Glutamatergic neuron (in vitro differentiated cells): Measurements from ENCODE around the gene RPS27L. TPM values are rescaled to one million over a fixed set of nuclear protein-coding genes. Genes with fewer than 3 reads are reported as not detected.
A peak's percentile ranks its signal among the peaks of the same experiment; 100 is the strongest.

Source experiments
- DNase-seq: peaks from one replicate; pipeline ENCODE4 v3.0.0; 2022
- H3K27ac Mint-ChIP-seq: one replicate; pipeline ENCODE4 v1.8.0; 2020; ENCODE audit warnings: mild to moderate bottlenecking, mixed read lengths, inconsistent platforms; ENCODE audit not compliant: unreplicated experiment
- H3K27me3 Mint-ChIP-seq: one replicate; pipeline ENCODE4 v1.8.0; 2020; ENCODE audit warnings: mild to moderate bottlenecking, moderate library complexity, mixed read lengths, inconsistent platforms; ENCODE audit not compliant: unreplicated experiment
- H3K36me3 Mint-ChIP-seq: one replicate; pipeline ENCODE4 v1.8.0; 2020; ENCODE audit warnings: mild to moderate bottlenecking, mixed read lengths, inconsistent platforms; ENCODE audit not compliant: unreplicated experiment
- H3K4me1 Mint-ChIP-seq: one replicate; pipeline ENCODE4 v1.8.0; 2020; ENCODE audit warnings: mild to moderate bottlenecking, low read depth, mixed read lengths, inconsistent platforms; ENCODE audit not compliant: unreplicated experiment
- H3K4me3 Mint-ChIP-seq: one replicate; pipeline ENCODE4 v1.8.0; 2020; ENCODE audit warnings: mild to moderate bottlenecking, mixed read lengths, inconsistent platforms; ENCODE audit not compliant: unreplicated experiment
- H3K9me3 Mint-ChIP-seq: one replicate; pipeline ENCODE4 v1.8.0; 2020; ENCODE audit warnings: mild to moderate bottlenecking, moderate library complexity, mixed read lengths, inconsistent platforms; ENCODE audit not compliant: unreplicated experiment
- total RNA-seq: library from RNA; stranded (reverse); fragmentation: NEBNext Ultra II Directional; extraction: Animal tissue kit (Norgen Biotek cat#: 25700); gene quantifications from one replicate; pipeline ENCODE4 v1.2.1, GENCODE V29; 2021; ENCODE audit not compliant: unreplicated experiment
- TF ChIP-seq, protein P1 (sequence below): fragments of 200-600 bp; sonication (generic); IDR thresholded peaks from one replicate; pipeline ENCODE4 v1.5.0; 2021; ENCODE audit not compliant: partially characterized antibody, unreplicated experiment

The RPS27L gene
- total RNA-seq, 1 donor from 2014 or later, result 128 TPM

DNA sequence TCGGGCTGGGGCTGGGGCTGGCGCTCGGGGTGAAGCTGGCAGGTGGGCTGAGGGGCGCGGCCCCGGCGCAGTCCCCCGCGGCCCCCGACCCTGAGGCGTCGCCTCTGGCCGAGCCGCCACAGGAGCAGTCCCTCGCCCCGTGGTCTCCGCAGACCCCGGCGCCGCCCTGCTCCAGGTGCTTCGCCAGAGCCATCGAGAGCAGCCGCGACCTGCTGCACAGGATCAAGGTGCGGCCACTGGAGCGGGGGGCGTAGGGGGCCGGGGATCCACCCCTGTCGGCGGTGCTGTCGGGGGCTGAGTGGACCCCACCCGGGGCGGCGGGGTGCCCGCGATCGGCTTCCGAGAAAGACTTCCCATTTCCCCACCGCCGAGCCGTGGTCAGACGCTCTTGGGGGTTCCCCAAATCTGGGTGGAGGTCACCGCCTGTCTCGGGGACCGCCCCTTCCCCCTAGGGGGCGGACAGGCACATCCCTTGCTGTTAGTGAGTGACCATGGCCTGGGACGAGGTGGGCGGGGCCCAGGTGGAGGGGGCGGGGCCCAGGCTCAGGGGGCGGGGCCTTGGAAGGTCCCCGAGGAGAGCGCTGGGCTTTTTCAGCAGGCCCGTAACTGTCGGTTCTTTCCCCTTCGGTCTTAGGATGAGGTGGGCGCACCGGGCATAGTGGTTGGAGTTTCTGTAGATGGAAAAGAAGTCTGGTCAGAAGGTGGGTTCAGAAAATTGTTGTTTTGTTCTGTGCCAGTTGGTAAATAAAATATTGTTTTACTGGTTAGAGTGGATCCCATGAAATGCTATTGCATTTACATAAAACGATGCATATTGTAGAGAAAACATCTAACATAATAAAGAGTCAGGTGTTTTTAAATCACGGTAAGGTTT is 35.0 kb downstream of the RPS27L start:
- peaks cover 5% of the 10 kb centered on the region for H3K36me3 Mint-ChIP-seq
- DNase-seq, result peak; percentile 65
- peaks cover 6% of the 10 kb centered on the region for H3K27me3 Mint-ChIP-seq
- H3K27ac Mint-ChIP-seq, result peak overlapping the region; percentile 79
- TF ChIP-seq, protein P1, sequence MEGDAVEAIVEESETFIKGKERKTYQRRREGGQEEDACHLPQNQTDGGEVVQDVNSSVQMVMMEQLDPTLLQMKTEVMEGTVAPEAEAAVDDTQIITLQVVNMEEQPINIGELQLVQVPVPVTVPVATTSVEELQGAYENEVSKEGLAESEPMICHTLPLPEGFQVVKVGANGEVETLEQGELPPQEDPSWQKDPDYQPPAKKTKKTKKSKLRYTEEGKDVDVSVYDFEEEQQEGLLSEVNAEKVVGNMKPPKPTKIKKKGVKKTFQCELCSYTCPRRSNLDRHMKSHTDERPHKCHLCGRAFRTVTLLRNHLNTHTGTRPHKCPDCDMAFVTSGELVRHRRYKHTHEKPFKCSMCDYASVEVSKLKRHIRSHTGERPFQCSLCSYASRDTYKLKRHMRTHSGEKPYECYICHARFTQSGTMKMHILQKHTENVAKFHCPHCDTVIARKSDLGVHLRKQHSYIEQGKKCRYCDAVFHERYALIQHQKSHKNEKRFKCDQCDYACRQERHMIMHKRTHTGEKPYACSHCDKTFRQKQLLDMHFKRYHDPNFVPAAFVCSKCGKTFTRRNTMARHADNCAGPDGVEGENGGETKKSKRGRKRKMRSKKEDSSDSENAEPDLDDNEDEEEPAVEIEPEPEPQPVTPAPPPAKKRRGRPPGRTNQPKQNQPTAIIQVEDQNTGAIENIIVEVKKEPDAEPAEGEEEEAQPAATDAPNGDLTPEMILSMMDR, result peak; percentile 60
- peaks cover 15% of the 10 kb centered on the region for H3K9me3 Mint-ChIP-seq
- peak overlapping the region; percentile 88 for H3K4me3 Mint-ChIP-seq
- peaks cover 4% of the 10 kb centered on the region for H3K4me1 Mint-ChIP-seq

- TF ChIP-seq, protein P1, result no peak
- H3K4me3 Mint-ChIP-seq, result peak within 1 kb of the TSS; percentile 90
- peak within 1 kb of the TSS; percentile 90 for H3K27ac Mint-ChIP-seq
- H3K36me3 Mint-ChIP-seq, result peaks cover 5% of the 10 kb centered on the region
- peaks cover 15% of the 10 kb centered on the region for H3K9me3 Mint-ChIP-seq
- peaks cover 6% of the 10 kb centered on the region for H3K27me3 Mint-ChIP-seq
- peak; percentile 91 for DNase-seq
- H3K4me1 Mint-ChIP-seq, result peaks cover 4% of the 10 kb centered on the region
Measured at GRCh38 chr15:63121382-63122001, 35.8 kb downstream of the RPS27L start, which contains the start of gene LACTB. Gene LACTB (plus strand): TSS chr15:63121861. CDS start chr15:63121872, 11 bp downstream.

- H3K27ac Mint-ChIP-seq, result no peak overlapping the region
- peaks cover 6% of the 10 kb centered on the region for H3K27me3 Mint-ChIP-seq
- peaks cover 15% of the 10 kb centered on the region for H3K9me3 Mint-ChIP-seq
- no peak overlapping the region for H3K4me3 Mint-ChIP-seq
- peaks cover 4% of the 10 kb centered on the region for H3K4me1 Mint-ChIP-seq
- DNase-seq, result no peak
- H3K36me3 Mint-ChIP-seq, result peaks cover 5% of the 10 kb centered on the region
- TF ChIP-seq, protein P1, result no peak
Measured at GRCh38 chr15:63118854-63119253, 38.4 kb downstream of the RPS27L start.

DNA sequence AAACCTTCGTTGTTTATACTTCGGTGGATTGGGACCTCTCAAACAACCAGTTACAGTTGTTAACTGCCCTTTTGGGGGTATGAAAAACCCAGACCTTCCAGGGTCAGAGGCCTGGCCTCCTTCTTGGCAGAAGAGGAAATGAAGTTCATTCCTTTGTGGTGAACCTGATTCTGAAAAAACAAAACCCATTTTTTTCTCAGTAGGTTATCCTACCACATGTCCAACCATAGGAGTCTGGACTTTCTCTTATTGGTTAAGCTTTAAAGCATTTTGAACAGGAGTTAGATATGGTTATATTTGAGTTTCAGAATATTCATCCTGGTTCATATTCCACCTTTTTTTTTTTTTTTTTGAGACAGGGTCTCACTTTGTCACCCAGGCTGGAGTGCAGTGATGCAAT is 42.8 kb downstream of the RPS27L start:
- no peak overlapping the region for H3K27ac Mint-ChIP-seq
- no peak overlapping the region for H3K4me3 Mint-ChIP-seq
- TF ChIP-seq, protein P1, result no peak
- H3K27me3 Mint-ChIP-seq, result no peaks in the 10 kb centered on the region
- peaks cover 2% of the 10 kb centered on the region for H3K4me1 Mint-ChIP-seq
- H3K9me3 Mint-ChIP-seq, result peaks cover under 1% of the 10 kb centered on the region
- peaks cover 5% of the 10 kb centered on the region for H3K36me3 Mint-ChIP-seq
- no peak for DNase-seq

DNA sequence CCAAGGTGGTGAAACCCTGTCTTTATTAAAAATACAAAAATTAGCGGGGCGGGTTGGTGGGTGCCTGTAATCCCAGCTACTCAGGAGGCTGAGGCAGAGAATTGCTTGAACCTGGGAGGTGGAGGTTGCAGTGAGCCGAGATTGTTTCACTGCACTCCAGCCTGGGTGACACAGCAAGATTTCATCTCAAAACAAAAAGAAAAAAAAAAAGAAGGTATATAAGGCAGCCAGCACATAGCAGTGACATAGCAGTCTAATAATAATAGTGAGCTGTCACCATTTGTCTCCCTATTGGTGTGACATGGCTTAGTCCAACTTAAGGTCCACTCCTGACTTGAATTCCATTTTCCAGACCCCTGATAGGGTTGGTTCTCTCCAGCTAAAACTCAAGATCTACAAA is 44.4 kb downstream of the RPS27L start:
- Mint-ChIP-seq H3K4me1 (peaks cover 2% of the 10 kb centered on the region), H3K36me3 (peaks cover 4% of the 10 kb centered on the region), H3K9me3 (no peaks in the 10 kb centered on the region), H3K27me3 (no peaks in the 10 kb centered on the region), H3K27ac (no peak overlapping the region), H3K4me3 (no peak overlapping the region)
- TF ChIP-seq, protein P1, result no peak
- no peak for DNase-seq
